ENCODE data around the gene FKBP2. TPM values are rescaled to one million over a fixed set of nuclear protein-coding genes. Genes with fewer than 3 reads are reported as not detected.

The FKBP2 gene
- polyA plus RNA-seq, 1 donor (not counting 4 experiments of a cell fraction or from before 2014, with no cell fraction given) = 40.3 TPM

GRCh38 chr11:64266339-64266738, 25.4 kb downstream of the FKBP2 start:
- H3K4me2 ChIP-seq (ENCODE audit: control insufficient read depth, extremely low read depth, insufficient read depth, low read depth, low read length) = no peak overlapping the region
- no peak overlapping the region for H3K27ac ChIP-seq (ENCODE audit: control insufficient read depth, insufficient read depth, low read length)
- peaks cover 57% of the 10 kb centered on the region for H3K4me1 ChIP-seq (ENCODE audit: control insufficient read depth, extremely low read depth, insufficient read depth, low read length)
- dilution Hi-C loops (cut with MboI; ENCODE audit: extremely low pct_ligation_motif_present, low sequenced_read_pairs) = no loop called here
- no peaks in the 10 kb centered on the region for H3K27me3 ChIP-seq (ENCODE audit: control insufficient read depth, extremely low read depth, insufficient read depth, low read length)
- peaks cover 34 to 59% of the 10 kb centered on the region in 2 experiments for H3K36me3 ChIP-seq (ENCODE audit: control insufficient read depth in 2 of 2, extremely low read depth in 1 of 2, insufficient read depth in 2 of 2, low read length in 2 of 2)
- no peaks in the 10 kb centered on the region for H3K9me3 ChIP-seq (ENCODE audit: control insufficient read depth, low read depth, low read length)
- H3K9me1 ChIP-seq (ENCODE audit: control insufficient read depth, extremely low read depth, insufficient read depth, low read length) = no peaks in the 10 kb centered on the region
- no peak for DNase-seq (ENCODE audit: low read depth, low spot score)
- no peak overlapping the region for H3K9ac ChIP-seq (ENCODE audit: control insufficient read depth, extremely low read depth, insufficient read depth, low read length)
- H2AFZ ChIP-seq (ENCODE audit: control insufficient read depth, low read length) = no peak overlapping the region
- H3K79me2 ChIP-seq (ENCODE audit: control insufficient read depth, insufficient read depth, low read length) = no peaks in the 10 kb centered on the region
- no peak for FAIRE-seq
- H3K4me3 ChIP-seq (ENCODE audit: control insufficient read depth in 2 of 3, extremely low read depth in 1 of 3, insufficient read depth in 2 of 3, low read depth in 1 of 3, low read length in 3 of 3) = no peak overlapping the region
- no peak for TF ChIP-seq CTCF (optimal IDR thresholded peaks at IDR 0.05 in 1 of 3, IDR thresholded peaks at IDR 0.05 in 1 of 3, conservative IDR thresholded peaks at IDR 0.05 in 1 of 3; ENCODE audit: extremely low read depth in 1 of 3, insufficient read depth in 2 of 3, low read length in 3 of 3)
- TF ChIP-seq EZH2 (IDR thresholded peaks at IDR 0.05; ENCODE audit: low read length) = no peak
- H4K20me1 ChIP-seq (ENCODE audit: control insufficient read depth, extremely low read depth, insufficient read depth, low read length) = no peaks in the 10 kb centered on the region

GRCh38 chr11:64267207-64267945, 26.5 kb downstream of the FKBP2 start:
- no peaks in the 10 kb centered on the region for H3K9me1 ChIP-seq (ENCODE audit: control insufficient read depth, extremely low read depth, insufficient read depth, low read length)
- no peak overlapping the region for H2AFZ ChIP-seq (ENCODE audit: control insufficient read depth, low read length)
- H3K27ac ChIP-seq (ENCODE audit: control insufficient read depth, insufficient read depth, low read length) = peak overlapping the region; percentile 78
- peaks cover 28 to 51% of the 10 kb centered on the region in 2 experiments for H3K36me3 ChIP-seq (ENCODE audit: control insufficient read depth in 2 of 2, extremely low read depth in 1 of 2, insufficient read depth in 2 of 2, low read length in 2 of 2)
- no peak overlapping the region for H3K4me3 ChIP-seq (ENCODE audit: control insufficient read depth in 2 of 3, extremely low read depth in 1 of 3, insufficient read depth in 2 of 3, low read depth in 1 of 3, low read length in 3 of 3)
- no peaks in the 10 kb centered on the region for H3K27me3 ChIP-seq (ENCODE audit: control insufficient read depth, extremely low read depth, insufficient read depth, low read length)
- H4K20me1 ChIP-seq (ENCODE audit: control insufficient read depth, extremely low read depth, insufficient read depth, low read length) = no peaks in the 10 kb centered on the region
- peaks cover 64% of the 10 kb centered on the region for H3K4me1 ChIP-seq (ENCODE audit: control insufficient read depth, extremely low read depth, insufficient read depth, low read length)
- DNase-seq (ENCODE audit: low read depth, low spot score) (no peak), FAIRE-seq (no peak)
- H3K79me2 ChIP-seq (ENCODE audit: control insufficient read depth, insufficient read depth, low read length) = no peaks in the 10 kb centered on the region
- dilution Hi-C loops (cut with MboI; ENCODE audit: extremely low pct_ligation_motif_present, low sequenced_read_pairs) = no loop called here
- TF ChIP-seq EZH2 (IDR thresholded peaks at IDR 0.05; ENCODE audit: low read length) = no peak
- no peak for TF ChIP-seq CTCF (optimal IDR thresholded peaks at IDR 0.05 in 1 of 3, IDR thresholded peaks at IDR 0.05 in 1 of 3, conservative IDR thresholded peaks at IDR 0.05 in 1 of 3; ENCODE audit: extremely low read depth in 1 of 3, insufficient read depth in 2 of 3, low read length in 3 of 3)
- H3K9me3 ChIP-seq (ENCODE audit: control insufficient read depth, low read depth, low read length) = no peaks in the 10 kb centered on the region
- H3K4me2 ChIP-seq (ENCODE audit: control insufficient read depth, extremely low read depth, insufficient read depth, low read depth, low read length) = no peak overlapping the region
- no peak overlapping the region for H3K9ac ChIP-seq (ENCODE audit: control insufficient read depth, extremely low read depth, insufficient read depth, low read length)

Measured in keratinocyte (primary cell).